Ishikawa (cell line): ENCODE results near the gene ZNF654.

ENCODE experiments used
- CEBPB ChIP-seq: IDR thresholded peaks from 2 replicates; pipeline ENCODE4 v1.6.1; 2012
- CREB1 ChIP-seq: IDR thresholded peaks from 2 replicates; pipeline ENCODE4 v1.6.1; 2012; ENCODE audit warnings: low read depth
- EGR1 ChIP-seq: IDR thresholded peaks from 2 replicates; pipeline ENCODE4 v1.6.1; 2012
- EP300 ChIP-seq: IDR thresholded peaks from 2 replicates; pipeline ENCODE4 v1.6.1; 2012; ENCODE audit warnings: borderline replicate concordance
- FOXM1 ChIP-seq: IDR thresholded peaks from 2 replicates; pipeline ENCODE4 v1.6.1; 2012; ENCODE audit warnings: low read depth, borderline replicate concordance
- NFIC ChIP-seq: IDR thresholded peaks from 2 replicates; pipeline ENCODE4 v1.6.1; 2012
- RAD21 ChIP-seq: IDR thresholded peaks from 2 replicates; pipeline ENCODE4 v1.6.1; 2012; ENCODE audit warnings: low read depth
- TAF1 ChIP-seq: IDR thresholded peaks from 2 replicates; pipeline ENCODE4 v1.6.1; 2012; ENCODE audit warnings: low read depth, mild to moderate bottlenecking
- TEAD4 ChIP-seq: IDR thresholded peaks from 2 replicates; pipeline ENCODE4 v1.6.1; 2012
- USF1 ChIP-seq: IDR thresholded peaks from 2 replicates; pipeline ENCODE4 v1.6.1; 2012
- YY1 ChIP-seq: IDR thresholded peaks from 2 replicates; pipeline ENCODE4 v1.6.1; 2012; ENCODE audit warnings: low read depth
- ZBTB7A ChIP-seq: IDR thresholded peaks from 2 replicates; pipeline ENCODE4 v1.6.1; 2012; ENCODE audit warnings: low read depth
- TF ChIP-seq, protein P1 (sequence below): IDR thresholded peaks from 2 replicates; pipeline ENCODE4 v1.6.1; 2012
- TF ChIP-seq, protein P2 (sequence below): IDR thresholded peaks from 2 replicates; pipeline ENCODE4 v1.6.1; 2012; ENCODE audit warnings: low read depth, mild to moderate bottlenecking

DNA sequence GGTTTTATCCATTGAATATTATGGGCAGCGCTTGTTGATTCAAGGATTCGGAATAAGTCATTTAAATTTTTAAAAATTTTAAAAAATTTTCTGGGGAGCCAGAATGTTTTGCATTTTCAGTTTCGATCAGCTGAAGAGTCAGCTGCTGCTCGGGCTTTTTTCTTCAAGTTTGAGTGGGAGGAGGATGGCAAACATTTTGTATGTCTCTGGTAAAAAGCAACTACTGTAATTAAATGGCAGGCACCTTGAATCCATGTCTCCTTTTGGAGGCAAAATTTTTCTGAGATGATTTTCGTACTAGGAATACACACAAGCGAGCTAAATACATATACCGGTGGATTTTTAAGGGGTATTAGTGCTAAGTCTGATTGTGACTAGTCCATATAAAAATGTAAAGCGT, 91.3 kb downstream of the ZNF654 start:
- TF ChIP-seq FOXM1 (no peak), RAD21 (no peak), CREB1 (no peak), EGR1 (no peak), CEBPB (no peak), TAF1 (no peak), EP300 (no peak), TEAD4 (no peak), ZBTB7A (no peak), YY1 (no peak), NFIC (no peak), USF1 (no peak)
- TF ChIP-seq, protein P1, sequence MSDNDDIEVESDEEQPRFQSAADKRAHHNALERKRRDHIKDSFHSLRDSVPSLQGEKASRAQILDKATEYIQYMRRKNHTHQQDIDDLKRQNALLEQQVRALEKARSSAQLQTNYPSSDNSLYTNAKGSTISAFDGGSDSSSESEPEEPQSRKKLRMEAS: no peak
- TF ChIP-seq, protein P2, sequence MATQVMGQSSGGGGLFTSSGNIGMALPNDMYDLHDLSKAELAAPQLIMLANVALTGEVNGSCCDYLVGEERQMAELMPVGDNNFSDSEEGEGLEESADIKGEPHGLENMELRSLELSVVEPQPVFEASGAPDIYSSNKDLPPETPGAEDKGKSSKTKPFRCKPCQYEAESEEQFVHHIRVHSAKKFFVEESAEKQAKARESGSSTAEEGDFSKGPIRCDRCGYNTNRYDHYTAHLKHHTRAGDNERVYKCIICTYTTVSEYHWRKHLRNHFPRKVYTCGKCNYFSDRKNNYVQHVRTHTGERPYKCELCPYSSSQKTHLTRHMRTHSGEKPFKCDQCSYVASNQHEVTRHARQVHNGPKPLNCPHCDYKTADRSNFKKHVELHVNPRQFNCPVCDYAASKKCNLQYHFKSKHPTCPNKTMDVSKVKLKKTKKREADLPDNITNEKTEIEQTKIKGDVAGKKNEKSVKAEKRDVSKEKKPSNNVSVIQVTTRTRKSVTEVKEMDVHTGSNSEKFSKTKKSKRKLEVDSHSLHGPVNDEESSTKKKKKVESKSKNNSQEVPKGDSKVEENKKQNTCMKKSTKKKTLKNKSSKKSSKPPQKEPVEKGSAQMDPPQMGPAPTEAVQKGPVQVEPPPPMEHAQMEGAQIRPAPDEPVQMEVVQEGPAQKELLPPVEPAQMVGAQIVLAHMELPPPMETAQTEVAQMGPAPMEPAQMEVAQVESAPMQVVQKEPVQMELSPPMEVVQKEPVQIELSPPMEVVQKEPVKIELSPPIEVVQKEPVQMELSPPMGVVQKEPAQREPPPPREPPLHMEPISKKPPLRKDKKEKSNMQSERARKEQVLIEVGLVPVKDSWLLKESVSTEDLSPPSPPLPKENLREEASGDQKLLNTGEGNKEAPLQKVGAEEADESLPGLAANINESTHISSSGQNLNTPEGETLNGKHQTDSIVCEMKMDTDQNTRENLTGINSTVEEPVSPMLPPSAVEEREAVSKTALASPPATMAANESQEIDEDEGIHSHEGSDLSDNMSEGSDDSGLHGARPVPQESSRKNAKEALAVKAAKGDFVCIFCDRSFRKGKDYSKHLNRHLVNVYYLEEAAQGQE: no peak
